DOHH2 (cell line): ENCODE measurements around the gene ATG2B.

Experiments used
- CTCF ChIP-seq: fragments of 200-600 bp; sonication (generic); IDR thresholded peaks from one replicate; pipeline ENCODE4 v1.5.1; 2014; ENCODE audit warnings: antibody characterized with exemption, mild to moderate bottlenecking, low read depth, low read length; ENCODE audit not compliant: poor library complexity, severe bottlenecking
- EZH2phosphoT487 ChIP-seq: fragments of 200-600 bp; sonication (generic); IDR thresholded peaks from 2 replicates; pipeline ENCODE4 v1.6.1; 2017; ENCODE audit warnings: borderline replicate concordance, mild to moderate bottlenecking, antibody characterized with exemption, low read length, moderate library complexity, mixed read lengths

- TF ChIP-seq CTCF (no peak), EZH2phosphoT487 (no peak)
Measured at GRCh38 chr14:96362071-96362964, 823 bp downstream of the ATG2B start.
